ENCODE results near the gene ALX4. TPM values are rescaled to one million over a fixed set of nuclear protein-coding genes. Genes with fewer than 3 reads are reported as not detected.

The ALX4 gene
- total RNA-seq, 4 donors from 2014 or later: not detected

GRCh38 chr11:44282620-44283019 lies 27.3 kb downstream of the ALX4 start:
- Histone ChIP-seq H3K9me3 (no peaks in the 10 kb centered on the region), H3K27ac (no peak overlapping the region), H3K36me3 (no peaks in the 10 kb centered on the region), H3K4me1 (no peaks in the 10 kb centered on the region), H3K4me3 (no peak overlapping the region), H3K27me3 (no peaks in the 10 kb centered on the region)
- no peak for DNase-seq
- TF ChIP-seq CTCF (IDR thresholded peaks at IDR 0.05) (no peak), POLR2A (IDR thresholded peaks at IDR 0.05) (no peak)

- H3K27me3 ChIP-seq: no peaks in the 10 kb centered on the region
- no peaks in the 10 kb centered on the region for H3K4me1 ChIP-seq
- H3K36me3 ChIP-seq: no peaks in the 10 kb centered on the region
- no peak for DNase-seq
- no peaks in the 10 kb centered on the region for H3K9me3 ChIP-seq
- TF ChIP-seq POLR2A (IDR thresholded peaks at IDR 0.05): no peak
- TF ChIP-seq CTCF (IDR thresholded peaks at IDR 0.05): no peak
- H3K27ac ChIP-seq: no peak overlapping the region
- H3K4me3 ChIP-seq: no peak overlapping the region
Observed at GRCh38 chr11:44281151-44281550, 28.8 kb downstream of the ALX4 start.

- no peak overlapping the region for H3K27ac ChIP-seq
- H3K9me3 ChIP-seq: no peaks in the 10 kb centered on the region
- H3K27me3 ChIP-seq: no peaks in the 10 kb centered on the region
- DNase-seq: no peak
- TF ChIP-seq CTCF (IDR thresholded peaks at IDR 0.05) (no peak), POLR2A (IDR thresholded peaks at IDR 0.05) (no peak)
- no peak overlapping the region for H3K4me3 ChIP-seq
- H3K4me1 ChIP-seq: no peaks in the 10 kb centered on the region
- no peaks in the 10 kb centered on the region for H3K36me3 ChIP-seq
Observed at GRCh38 chr11:44280257-44280656, 29.7 kb downstream of the ALX4 start.

GRCh38 chr11:44279483-44279882 lies 30.5 kb downstream of the ALX4 start:
- Histone ChIP-seq H3K27ac (no peak overlapping the region), H3K36me3 (no peaks in the 10 kb centered on the region), H3K4me1 (no peaks in the 10 kb centered on the region), H3K9me3 (no peaks in the 10 kb centered on the region), H3K4me3 (no peak overlapping the region), H3K27me3 (no peaks in the 10 kb centered on the region)
- TF ChIP-seq CTCF (IDR thresholded peaks at IDR 0.05): no peak
- no peak for TF ChIP-seq POLR2A (IDR thresholded peaks at IDR 0.05)
- no peak for DNase-seq

GRCh38 chr11:44277196-44278090 lies 32.5 kb downstream of the ALX4 start:
- Histone ChIP-seq H3K9me3 (no peaks in the 10 kb centered on the region), H3K36me3 (no peaks in the 10 kb centered on the region), H3K27ac (no peak overlapping the region), H3K4me3 (no peak overlapping the region), H3K4me1 (no peaks in the 10 kb centered on the region), H3K27me3 (no peaks in the 10 kb centered on the region)
- TF ChIP-seq POLR2A (IDR thresholded peaks at IDR 0.05): no peak
- no peak for TF ChIP-seq CTCF (IDR thresholded peaks at IDR 0.05)
- DNase-seq: no peak

All from Peyer's patch (tissue), 4 donors.